Germinal center (tissue), 1 donor: Measurements from ENCODE around the gene SLC2A11.
"Not testable (repeated sequence)": the region's sequence is repeated elsewhere in the genome, so short reads cannot be mapped to it uniquely, and the experiment has no call there.

Experiments
- DNase-seq: peaks from one replicate; pipeline ENCODE4 v3.0.0; 2012; ENCODE audit warnings: mixed read lengths, low spot score

SLC2A11 gene

DNA sequence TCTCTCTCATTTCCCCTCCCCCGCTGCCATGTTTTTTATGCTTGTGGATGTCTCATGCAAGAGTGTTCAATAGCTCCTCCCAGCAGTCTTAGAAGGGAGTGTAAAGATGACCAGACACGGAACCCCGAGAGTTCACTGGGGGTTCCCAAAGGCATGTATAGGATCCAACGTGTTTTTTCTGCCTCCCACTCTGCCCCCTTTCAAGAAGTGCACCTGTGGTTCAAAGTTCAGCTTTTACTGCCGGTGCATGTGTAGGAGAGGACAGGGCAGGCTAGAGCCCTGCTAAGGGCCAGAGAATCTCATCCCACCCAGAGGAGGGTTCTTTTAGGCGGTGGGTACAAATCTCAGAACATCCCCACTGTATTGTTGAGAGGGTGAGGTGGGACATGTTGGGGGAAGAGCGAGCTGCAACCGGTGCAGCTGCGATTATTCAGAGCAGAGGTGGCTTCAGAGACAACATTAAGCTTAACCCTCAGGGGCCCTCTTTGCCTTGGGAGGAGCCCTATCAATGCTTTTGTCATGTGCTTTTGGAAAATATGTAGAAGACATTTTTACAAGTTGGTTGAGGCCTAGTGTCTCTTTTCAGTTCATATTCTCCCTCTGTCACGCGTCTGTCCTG is 51.0 kb downstream of the SLC2A11 start:
- DNase-seq = no peak

DNA sequence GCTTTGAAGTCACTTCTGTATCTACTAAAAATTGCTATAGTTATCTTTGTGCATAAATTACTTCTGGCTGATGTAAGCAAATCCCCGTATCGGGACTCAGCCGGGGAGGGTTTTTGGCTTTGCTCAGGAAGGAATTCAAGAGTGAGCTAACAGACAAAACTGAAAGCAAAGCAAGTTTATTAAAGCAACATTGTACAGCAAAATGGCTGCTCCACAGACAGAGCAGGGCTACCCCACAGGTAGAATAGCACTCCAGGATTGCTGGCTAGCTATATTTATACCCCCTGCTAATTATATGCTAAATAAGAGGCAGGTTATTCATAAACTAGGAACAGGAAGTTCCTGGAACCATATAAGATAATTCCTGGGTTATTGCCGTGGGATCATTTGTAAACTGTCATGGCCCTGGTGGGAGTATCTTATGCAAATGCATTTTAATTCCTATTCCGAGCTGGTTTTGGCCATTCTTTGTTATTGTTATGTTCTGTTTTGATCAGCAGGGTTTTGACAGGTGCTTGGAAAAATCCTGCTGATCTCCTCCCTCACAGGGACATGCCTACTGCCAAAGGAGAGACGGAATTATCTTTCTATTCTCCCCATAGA is 51.7 kb downstream of the SLC2A11 start:
- DNase-seq = no peak

DNA sequence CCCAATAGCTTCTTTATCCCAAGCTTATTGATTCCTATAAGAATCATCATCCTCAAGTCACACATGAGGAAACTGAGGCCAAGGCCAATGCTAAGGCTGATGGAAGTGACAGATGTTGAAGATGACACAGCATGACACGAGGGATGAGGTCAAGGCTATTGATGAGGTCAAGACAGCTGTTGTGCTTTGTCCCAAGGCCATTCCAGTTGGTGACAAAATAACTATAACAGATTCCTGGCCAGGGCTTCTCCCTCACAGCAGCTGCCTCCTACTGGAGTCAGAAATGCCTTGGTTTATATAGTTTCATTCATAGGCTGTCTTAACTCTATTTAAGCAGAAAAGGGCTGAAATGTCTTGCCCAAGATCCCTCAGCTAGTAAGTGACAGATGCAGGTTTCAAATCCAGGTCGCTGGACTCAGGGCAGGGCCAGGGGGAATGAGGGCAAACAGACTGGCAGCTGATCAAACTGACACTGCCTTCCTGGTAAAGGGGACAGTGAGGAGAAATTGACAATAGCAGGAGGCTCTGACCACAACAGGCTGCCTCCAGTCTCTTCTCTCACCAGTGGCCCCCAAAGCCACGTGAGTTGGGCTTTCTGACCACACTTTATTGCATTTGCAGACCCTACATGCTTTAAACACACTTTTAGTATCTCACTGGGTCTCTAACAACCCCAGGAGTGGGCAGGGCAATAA is 53.0 kb downstream of the SLC2A11 start:
- no peak for DNase-seq

DNA sequence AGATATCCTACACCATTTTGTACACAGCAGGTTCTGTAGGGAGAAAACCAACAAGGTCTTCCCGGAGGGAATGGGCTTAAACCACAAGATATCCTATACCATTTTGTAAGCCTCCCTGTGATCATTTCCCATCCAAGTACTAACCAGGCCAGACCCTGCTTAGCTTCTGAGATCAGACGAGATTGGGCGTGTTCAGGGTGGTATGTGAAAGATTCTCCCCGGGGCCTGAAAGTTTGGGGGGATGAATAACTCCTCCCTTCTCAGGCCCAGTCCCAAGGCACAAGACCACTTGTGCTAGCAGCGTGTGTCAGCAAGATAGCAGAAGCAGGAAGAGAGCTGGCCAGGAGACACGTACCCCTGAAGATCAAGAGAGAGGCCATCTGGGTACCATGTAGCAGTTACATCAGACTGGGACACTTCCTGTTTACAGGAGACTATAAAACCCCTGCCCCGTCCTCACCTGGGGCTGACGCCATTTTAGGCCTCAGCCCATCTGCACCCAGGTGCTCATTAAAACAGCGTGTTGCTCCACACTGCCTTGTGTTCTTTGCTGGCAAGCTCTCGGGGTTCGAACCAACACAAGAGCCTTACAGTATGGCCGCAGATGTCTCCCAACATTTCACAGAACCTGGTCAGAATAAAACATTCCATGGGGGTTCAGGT is 53.8 kb downstream of the SLC2A11 start:
- DNase-seq = no peak

DNA sequence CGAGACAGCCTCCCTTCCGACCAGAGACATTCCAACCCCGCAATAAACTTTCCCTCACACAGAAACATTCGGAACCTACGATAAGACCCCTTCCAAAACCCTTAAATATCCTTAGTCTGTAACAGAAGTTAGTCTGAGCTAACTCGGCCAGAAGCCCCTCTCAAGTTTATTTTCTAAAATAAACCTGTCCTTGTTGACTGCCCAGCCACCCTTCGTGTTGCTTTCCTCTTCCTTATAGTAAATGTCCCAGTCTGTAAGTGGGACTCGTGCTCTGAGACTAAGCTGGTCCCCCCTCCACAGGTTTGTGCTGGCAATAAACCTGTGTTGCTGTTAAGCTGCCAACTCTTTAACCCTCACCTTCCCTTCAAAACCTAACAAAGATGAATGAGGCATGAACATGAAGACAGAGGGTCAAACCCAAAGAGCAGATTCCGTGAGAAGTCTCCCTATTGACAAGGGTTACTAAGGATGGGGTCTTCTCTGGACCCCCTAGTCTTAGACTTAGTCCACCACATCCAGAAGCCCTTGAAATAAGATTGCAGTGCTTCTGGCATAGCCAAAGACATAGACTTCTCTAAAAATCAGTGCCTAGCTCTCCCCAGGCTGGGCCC is 54.7 kb downstream of the SLC2A11 start:
- no peak for DNase-seq

DNA sequence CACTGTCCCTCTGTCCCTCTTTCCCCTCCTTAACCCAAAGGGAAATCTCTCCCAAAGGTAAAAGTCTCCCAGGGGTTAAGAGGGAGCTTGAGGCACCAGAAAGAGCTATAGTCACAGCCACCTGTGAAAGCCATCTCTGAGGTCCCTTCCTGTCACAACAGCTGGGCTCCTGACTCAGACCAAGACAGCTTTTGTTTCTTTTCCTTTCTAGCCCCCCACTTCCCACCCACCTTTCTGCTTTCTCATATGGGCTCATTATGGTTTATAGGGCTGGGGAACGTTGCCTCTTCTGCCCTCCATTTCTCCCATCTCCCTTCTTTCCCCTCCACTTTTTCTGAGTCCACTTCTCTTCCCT is 55.6 kb downstream of the SLC2A11 start:
- no peak for DNase-seq

DNA sequence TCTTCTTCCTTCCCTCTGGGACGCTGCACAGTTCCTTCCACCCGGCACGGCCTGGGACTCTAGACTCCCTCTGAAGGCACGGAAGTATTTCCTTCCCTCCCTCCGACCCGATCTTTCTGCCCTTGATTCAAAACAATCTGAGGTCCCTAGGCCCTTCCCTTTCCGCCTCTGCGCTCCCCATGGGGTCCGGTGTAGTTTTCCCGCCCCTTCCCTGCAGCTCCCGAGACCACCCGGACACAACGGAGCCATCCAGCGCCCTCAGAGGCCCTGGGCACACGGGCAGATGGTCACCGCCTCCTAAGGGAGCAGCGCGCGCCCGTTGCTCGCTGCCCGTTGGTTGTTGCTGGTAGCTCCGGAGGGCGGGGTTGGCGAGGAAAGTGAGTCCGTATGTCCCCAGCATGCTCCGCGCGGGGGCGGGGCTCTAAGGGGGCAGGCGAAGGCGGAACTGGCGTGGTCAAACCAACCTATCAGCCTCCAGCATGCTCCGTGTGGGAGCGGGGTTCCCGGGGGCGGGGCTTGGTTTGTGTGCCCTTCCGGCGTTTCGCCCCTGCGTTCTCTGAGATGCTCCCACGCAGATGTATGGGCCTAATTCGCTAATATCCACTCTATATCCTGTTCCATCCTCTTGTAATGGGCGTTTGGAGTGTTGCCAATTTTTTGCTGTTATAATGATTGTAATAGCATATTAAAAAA is 56.1 kb downstream of the SLC2A11 start:
- DNase-seq = peak; percentile 99

DNA sequence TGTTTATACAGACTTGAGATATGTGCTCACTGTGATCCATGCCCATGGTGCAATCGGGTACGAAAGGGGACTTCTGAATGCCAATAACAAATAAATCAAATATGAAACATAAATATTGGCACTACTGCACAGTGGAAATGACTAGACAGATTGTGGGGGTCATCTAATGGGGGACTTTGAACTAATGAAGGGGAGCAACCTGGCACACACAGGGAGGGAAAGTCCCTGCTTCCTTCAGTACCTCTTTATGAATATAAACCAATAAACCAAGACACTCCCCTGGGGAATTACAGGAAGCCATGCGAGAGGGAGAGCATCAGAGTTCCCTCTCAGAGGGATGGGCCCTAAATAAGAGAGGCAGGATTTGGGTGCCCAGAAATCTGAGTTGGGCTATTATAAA is 57.6 kb downstream of the SLC2A11 start:
- DNase-seq = peak; percentile 23

DNA sequence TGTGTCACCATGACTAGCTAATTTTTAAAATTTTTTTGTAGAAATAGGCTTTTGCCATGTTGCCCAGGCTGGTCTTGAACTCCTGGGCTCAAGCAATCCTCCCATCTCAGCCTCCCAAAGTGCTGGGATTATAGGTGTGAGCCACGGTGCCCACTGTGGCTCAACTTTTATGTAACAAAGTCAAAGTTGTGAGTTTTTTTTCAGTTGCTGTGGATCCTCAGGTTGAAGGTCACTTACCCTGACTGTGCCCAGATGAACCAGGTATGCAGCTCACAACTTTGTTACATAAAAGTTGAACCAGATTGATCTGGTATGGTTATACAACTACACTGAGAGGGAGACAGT is 62.6 kb downstream of the SLC2A11 start:
- not testable (repeated sequence) for DNase-seq

DNA sequence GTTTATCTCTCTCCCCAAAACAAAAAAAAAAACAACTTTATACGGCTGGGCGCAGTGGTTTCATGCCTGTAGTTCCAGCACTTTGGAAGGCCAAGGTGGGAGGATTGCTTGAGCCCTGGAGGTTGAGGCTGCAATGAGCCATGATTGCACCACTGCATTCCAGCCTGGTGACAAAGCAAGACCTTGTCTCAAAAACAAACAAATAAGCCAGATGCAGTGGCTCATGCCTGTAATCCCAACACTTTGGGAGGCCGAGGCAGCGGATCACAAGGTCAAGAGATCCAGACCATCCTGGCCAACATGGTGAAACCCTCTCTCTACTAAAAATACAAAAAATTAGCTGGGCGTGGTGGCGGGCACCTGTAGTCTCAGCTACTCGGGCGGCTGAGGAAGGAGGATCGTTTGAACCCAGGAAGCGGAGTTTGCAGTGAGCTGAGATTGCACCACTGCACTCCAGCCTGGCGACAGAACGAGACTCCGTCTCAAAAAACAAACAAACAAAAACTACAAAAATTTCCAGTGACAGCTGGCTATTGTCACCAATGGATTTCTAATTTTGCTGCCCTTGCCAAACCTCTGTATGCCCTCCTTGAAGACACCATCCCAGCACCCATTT is 64.0 kb downstream of the SLC2A11 start:
- DNase-seq = not testable (repeated sequence)

DNA sequence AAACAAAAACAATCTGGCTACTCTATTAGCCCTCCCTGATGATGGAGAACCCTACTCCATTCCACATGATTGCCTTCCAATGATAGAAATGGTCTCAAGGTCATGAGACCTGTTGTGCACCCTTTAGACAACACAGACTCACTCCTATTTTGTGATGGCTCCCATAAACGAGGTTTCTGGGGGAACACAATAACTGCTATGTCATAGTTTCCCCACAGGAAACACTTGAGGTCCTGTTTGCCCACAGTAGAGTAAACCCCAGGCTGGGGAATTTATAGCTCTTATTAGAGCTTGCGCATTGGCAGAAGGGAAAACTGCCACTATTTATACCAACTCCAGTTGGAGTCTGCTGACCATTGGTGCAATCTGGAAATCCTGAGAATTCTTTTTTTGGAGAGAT is 65.2 kb downstream of the SLC2A11 start:
- no peak for DNase-seq

DNA sequence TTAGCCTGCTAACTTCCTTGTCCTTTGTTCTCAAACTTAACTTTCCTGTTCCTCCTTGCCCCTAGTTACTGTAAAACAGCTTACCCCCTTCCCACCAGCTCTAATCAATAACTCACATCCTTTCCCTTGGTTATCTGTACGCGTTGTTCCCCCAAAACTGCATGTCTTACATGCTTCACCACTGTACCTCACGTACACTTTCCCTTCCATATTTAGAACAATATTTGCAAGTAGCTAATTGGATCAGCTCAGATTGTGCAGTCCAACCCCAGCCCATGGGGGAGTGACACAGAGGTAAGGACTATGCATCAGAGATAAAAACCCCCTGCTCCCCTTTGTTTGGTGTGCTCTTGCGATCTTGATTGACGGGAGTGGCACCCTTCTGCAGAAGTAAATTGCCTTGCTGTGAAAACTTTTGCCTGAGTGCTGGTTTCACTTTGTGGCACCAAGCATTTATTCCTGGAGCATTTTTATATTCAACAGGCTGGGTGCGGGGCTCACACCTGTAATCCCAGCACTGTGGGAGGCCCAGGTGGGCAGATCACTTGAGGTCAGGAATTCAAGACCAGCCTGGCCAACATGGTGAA is 67.4 kb downstream of the SLC2A11 start:
- DNase-seq = no peak

DNA sequence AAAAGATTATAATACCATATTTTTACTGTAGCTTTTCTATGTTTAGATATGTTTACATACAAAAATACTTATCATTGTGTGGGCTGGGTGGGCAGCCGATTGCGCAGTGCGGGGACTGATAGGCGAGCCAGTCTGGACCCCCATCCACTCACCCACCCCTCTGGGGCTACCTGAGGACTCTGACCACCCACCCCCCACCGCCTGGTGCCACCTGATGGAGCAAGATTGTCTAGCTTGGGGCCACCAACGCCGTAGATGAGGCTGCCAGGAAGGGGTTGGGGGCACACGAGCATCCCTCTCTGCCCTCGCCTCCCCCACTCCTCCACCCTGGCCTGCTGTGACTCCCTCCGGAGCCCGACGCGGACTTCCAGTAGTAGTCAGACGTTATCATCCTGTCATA is 68.9 kb downstream of the SLC2A11 start:
- DNase-seq = no peak
